Neural progenitor cell (in vitro differentiated cells): ENCODE results near the gene RTP3.

Experiments used
- CTCF ChIP-seq: fragments of 200-600 bp; sonication (generic); IDR thresholded peaks from 2 replicates; pipeline ENCODE4 v1.5.1; 2017; ENCODE audit warnings: antibody characterized with exemption, mild to moderate bottlenecking
- EZH2 ChIP-seq: fragments of 200-600 bp; sonication (generic); IDR thresholded peaks from 2 replicates; pipeline ENCODE4 v1.6.1; 2017; ENCODE audit warnings: antibody characterized with exemption, mild to moderate bottlenecking, moderate library complexity

GRCh38 chr3:46484911-46485778 lies 12.6 kb upstream of the RTP3 start:
- TF ChIP-seq CTCF (no peak), EZH2 (no peak)
